SK-N-SH (cell line): ENCODE results near the gene CENPP.

ENCODE experiments used
- CHD2 ChIP-seq: fragments of 150-350 bp; IDR thresholded peaks from 2 replicates; pipeline ENCODE4 v1.6.1; 2018; ENCODE audit warnings: low read length; ENCODE audit not compliant: partially characterized antibody
- FOXM1 ChIP-seq: IDR thresholded peaks from 2 replicates; pipeline ENCODE4 v1.4.0; 2012; ENCODE audit warnings: low read depth, mild to moderate bottlenecking
- MXI1 ChIP-seq: IDR thresholded peaks from 2 replicates; pipeline ENCODE4 v1.6.1; 2012; ENCODE audit warnings: mild to moderate bottlenecking, low read depth, low read length, improper control_type of control experiment
- POLR2AphosphoS5 ChIP-seq: IDR thresholded peaks from 2 replicates; pipeline ENCODE4 v1.6.1; 2012; ENCODE audit warnings: low read depth, low read length
- RCOR1 ChIP-seq: fragments of 150-350 bp; IDR thresholded peaks from 2 replicates; pipeline ENCODE4 v1.6.1; 2017; ENCODE audit warnings: antibody characterized with exemption, low read length
- SIN3A ChIP-seq: IDR thresholded peaks from 2 replicates; pipeline ENCODE4 v1.6.1; 2012; ENCODE audit warnings: low read depth, mild to moderate bottlenecking, low read length, moderate library complexity, borderline replicate concordance
- TF ChIP-seq, protein P1 (sequence below): fragments of 200-600 bp; sonication (generic); IDR thresholded peaks from 2 replicates; pipeline ENCODE4 v1.6.1; 2017; ENCODE audit warnings: antibody characterized with exemption, mild to moderate bottlenecking, moderate library complexity
- TF ChIP-seq, protein P2 (sequence below): IDR thresholded peaks from 2 replicates; pipeline ENCODE4 v1.6.1; 2012; ENCODE audit warnings: mild to moderate bottlenecking, low read depth, low read length, moderate library complexity
- TF ChIP-seq, protein P3 (sequence below): IDR thresholded peaks from 2 replicates; pipeline ENCODE4 v1.4.0; 2012; ENCODE audit warnings: low read depth

DNA sequence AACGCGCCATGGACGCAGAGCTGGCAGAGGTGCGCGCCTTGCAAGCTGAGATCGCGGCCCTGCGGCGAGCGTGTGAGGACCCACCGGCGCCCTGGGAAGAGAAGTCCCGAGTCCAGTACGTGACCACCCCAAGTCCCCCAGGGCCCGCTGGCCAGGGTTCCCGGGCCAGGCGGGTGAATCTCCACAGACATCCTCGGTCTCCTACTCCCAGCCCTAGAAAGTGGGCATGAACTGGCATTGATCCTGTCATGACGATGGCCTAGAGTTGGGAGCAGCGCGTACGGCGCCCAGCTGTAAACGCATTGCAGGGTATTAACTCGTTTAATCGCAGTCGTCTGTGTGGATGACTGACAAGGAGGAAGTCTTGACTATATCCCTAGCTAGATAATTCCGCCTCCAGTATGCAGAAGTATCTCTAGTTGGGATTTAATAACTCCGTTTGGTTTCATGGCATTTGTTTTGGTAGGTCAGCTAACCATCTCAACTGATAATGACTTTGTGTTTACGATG is 293 bp downstream of the CENPP start:
- TF ChIP-seq, protein P1, sequence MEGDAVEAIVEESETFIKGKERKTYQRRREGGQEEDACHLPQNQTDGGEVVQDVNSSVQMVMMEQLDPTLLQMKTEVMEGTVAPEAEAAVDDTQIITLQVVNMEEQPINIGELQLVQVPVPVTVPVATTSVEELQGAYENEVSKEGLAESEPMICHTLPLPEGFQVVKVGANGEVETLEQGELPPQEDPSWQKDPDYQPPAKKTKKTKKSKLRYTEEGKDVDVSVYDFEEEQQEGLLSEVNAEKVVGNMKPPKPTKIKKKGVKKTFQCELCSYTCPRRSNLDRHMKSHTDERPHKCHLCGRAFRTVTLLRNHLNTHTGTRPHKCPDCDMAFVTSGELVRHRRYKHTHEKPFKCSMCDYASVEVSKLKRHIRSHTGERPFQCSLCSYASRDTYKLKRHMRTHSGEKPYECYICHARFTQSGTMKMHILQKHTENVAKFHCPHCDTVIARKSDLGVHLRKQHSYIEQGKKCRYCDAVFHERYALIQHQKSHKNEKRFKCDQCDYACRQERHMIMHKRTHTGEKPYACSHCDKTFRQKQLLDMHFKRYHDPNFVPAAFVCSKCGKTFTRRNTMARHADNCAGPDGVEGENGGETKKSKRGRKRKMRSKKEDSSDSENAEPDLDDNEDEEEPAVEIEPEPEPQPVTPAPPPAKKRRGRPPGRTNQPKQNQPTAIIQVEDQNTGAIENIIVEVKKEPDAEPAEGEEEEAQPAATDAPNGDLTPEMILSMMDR: no peak
- TF ChIP-seq RCOR1 (no peak), FOXM1 (no peak), SIN3A (no peak), CHD2 (no peak), POLR2AphosphoS5 (no peak), MXI1 (no peak)
- TF ChIP-seq, protein P2, sequence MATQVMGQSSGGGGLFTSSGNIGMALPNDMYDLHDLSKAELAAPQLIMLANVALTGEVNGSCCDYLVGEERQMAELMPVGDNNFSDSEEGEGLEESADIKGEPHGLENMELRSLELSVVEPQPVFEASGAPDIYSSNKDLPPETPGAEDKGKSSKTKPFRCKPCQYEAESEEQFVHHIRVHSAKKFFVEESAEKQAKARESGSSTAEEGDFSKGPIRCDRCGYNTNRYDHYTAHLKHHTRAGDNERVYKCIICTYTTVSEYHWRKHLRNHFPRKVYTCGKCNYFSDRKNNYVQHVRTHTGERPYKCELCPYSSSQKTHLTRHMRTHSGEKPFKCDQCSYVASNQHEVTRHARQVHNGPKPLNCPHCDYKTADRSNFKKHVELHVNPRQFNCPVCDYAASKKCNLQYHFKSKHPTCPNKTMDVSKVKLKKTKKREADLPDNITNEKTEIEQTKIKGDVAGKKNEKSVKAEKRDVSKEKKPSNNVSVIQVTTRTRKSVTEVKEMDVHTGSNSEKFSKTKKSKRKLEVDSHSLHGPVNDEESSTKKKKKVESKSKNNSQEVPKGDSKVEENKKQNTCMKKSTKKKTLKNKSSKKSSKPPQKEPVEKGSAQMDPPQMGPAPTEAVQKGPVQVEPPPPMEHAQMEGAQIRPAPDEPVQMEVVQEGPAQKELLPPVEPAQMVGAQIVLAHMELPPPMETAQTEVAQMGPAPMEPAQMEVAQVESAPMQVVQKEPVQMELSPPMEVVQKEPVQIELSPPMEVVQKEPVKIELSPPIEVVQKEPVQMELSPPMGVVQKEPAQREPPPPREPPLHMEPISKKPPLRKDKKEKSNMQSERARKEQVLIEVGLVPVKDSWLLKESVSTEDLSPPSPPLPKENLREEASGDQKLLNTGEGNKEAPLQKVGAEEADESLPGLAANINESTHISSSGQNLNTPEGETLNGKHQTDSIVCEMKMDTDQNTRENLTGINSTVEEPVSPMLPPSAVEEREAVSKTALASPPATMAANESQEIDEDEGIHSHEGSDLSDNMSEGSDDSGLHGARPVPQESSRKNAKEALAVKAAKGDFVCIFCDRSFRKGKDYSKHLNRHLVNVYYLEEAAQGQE: no peak
- TF ChIP-seq, protein P3, sequence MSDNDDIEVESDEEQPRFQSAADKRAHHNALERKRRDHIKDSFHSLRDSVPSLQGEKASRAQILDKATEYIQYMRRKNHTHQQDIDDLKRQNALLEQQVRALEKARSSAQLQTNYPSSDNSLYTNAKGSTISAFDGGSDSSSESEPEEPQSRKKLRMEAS: no peak
